Endothelial cell of umbilical vein (primary cell): ENCODE data around the gene MYO18A. TPM values are rescaled to one million over a fixed set of nuclear protein-coding genes. Genes with fewer than 3 reads are reported as not detected.

Experiments
- BruUV-seq: library from RNA; stranded (reverse); fragments of 400-500 nt; replicated peaks from 2 replicates; lab custom pipeline; 2021; lab: Mats Ljungman, UMichigan
- CTCF ChIA-PET: fragments of 300-600, 350-600 bp; sonication (Branson Sonifier 250); formaldehyde crosslinking; loops from one replicate; lab custom pipeline; 2021; ENCODE audit warnings: antibody characterized with exemption, inconsistent platforms; lab: Charles Lee
- POLR2A ChIA-PET: fragments of 300-600, 350-600 bp; sonication (Branson Sonifier 250); formaldehyde crosslinking; loops from one replicate; lab custom pipeline; 2021; ENCODE audit warnings: antibody characterized with exemption, inconsistent platforms; lab: Charles Lee
- DNase-seq: peaks from one replicate; pipeline ENCODE4 v3.0.0-alpha.2; 2011; ENCODE audit warnings: low read depth, low spot score
- FAIRE-seq: peaks from 2 replicates; lab custom pipeline; 2011; peaks lifted over from hg19 to GRCh38; lab: Jason Lieb, UNC
- H2AFZ ChIP-seq: 2 replicates; pipeline ENCODE4 v1.6.0; 2012; ENCODE audit warnings: low read depth, low read length, control low read depth, inconsistent platforms
- H3K27ac ChIP-seq: 2 replicates; pipeline ENCODE4 v1.5.1; 2011; ENCODE audit warnings: low read depth, mild to moderate bottlenecking, control low read depth, low read length, moderate library complexity; ENCODE audit not compliant: insufficient read depth
- H3K27me3 ChIP-seq, 2 experiments: 2 replicates each; pipeline versions ENCODE4 v1.6.0 to v1.6.1; 2011; ENCODE audit warnings: low read length in 2 of 2, mixed read lengths in 1 of 2; ENCODE audit not compliant: control insufficient read depth in 2 of 2, insufficient read depth in 2 of 2
- H3K36me3 ChIP-seq, 2 experiments: 2 replicates in 1 of 2; 3 replicates in 1 of 2; pipeline ENCODE4 v1.5.1; 2011; ENCODE audit warnings: low read length in 2 of 2, mild to moderate bottlenecking in 1 of 2, moderate library complexity in 1 of 2; ENCODE audit not compliant: control insufficient read depth in 2 of 2, insufficient read depth in 2 of 2; ENCODE audit errors: extremely low read depth in 1 of 2
- H3K4me1 ChIP-seq: 3 replicates; pipeline ENCODE4 v1.5.1; 2011; ENCODE audit warnings: mild to moderate bottlenecking, low read length; ENCODE audit not compliant: control insufficient read depth, insufficient read depth; ENCODE audit errors: extremely low read depth
- H3K4me2 ChIP-seq: 2 replicates; pipeline ENCODE4 v1.6.1; 2011; ENCODE audit warnings: low read length, control low read depth, mixed read lengths; ENCODE audit not compliant: insufficient read depth
- H3K4me3 ChIP-seq, 3 experiments: fragments of 200-600 bp in 1 of 3; sonication (generic), shearing (Covaris generic) in 1 of 3; replicated peaks in 1 of 3; 2 replicates each; pipeline ENCODE4 v1.5.1; 2011 to 2016; ENCODE audit warnings: control low read depth in 3 of 3, low read length in 3 of 3, mild to moderate bottlenecking in 2 of 3, inconsistent platforms in 1 of 3, low read depth in 1 of 3, moderate library complexity in 1 of 3; ENCODE audit not compliant: insufficient read depth in 1 of 3
- H3K79me2 ChIP-seq: 2 replicates; pipeline ENCODE4 v1.6.0; 2012; ENCODE audit warnings: low read length, inconsistent platforms; ENCODE audit not compliant: control insufficient read depth, insufficient read depth
- H3K9ac ChIP-seq: replicated peaks from 2 replicates; pipeline ENCODE3; 2011; ENCODE audit warnings: low read length, control low read depth; ENCODE audit not compliant: insufficient read depth; ENCODE audit errors: extremely low read depth
- H3K9me1 ChIP-seq: replicated peaks from 3 replicates; pipeline ENCODE4 v1.6.0; 2011; ENCODE audit warnings: mild to moderate bottlenecking, low read length; ENCODE audit not compliant: control insufficient read depth, insufficient read depth; ENCODE audit errors: extremely low read depth
- H3K9me3 ChIP-seq: replicated peaks from 2 replicates; pipeline ENCODE4 v1.5.1; 2012; ENCODE audit warnings: low read length, inconsistent platforms; ENCODE audit not compliant: control insufficient read depth, insufficient read depth
- H4K20me1 ChIP-seq: replicated peaks from 2 replicates; pipeline ENCODE3; 2011; ENCODE audit warnings: mild to moderate bottlenecking, low read length; ENCODE audit not compliant: control insufficient read depth, insufficient read depth; ENCODE audit errors: extremely low read depth
- EZH2 ChIP-seq: IDR thresholded peaks from 2 replicates; pipeline ENCODE4 v1.6.1; 2012; ENCODE audit warnings: borderline replicate concordance, low read depth, mild to moderate bottlenecking, moderate library complexity, low read length, inconsistent platforms; ENCODE audit not compliant: severe bottlenecking
- FOS ChIP-seq: IDR thresholded peaks from 2 replicates; pipeline ENCODE4 v1.6.1; 2011; ENCODE audit warnings: mild to moderate bottlenecking, low read length, moderate library complexity, borderline replicate concordance; ENCODE audit not compliant: insufficient read depth
- GATA2 ChIP-seq: IDR thresholded peaks from 2 replicates; pipeline ENCODE4 v1.7.0; 2011; ENCODE audit warnings: low read depth, mild to moderate bottlenecking, moderate library complexity, mixed read lengths, low read length; ENCODE audit not compliant: insufficient read length, insufficient read depth
- JUN ChIP-seq: IDR thresholded peaks from 2 replicates; pipeline ENCODE4 v1.6.1; 2011; ENCODE audit warnings: borderline replicate concordance, low read depth; ENCODE audit not compliant: insufficient read length, insufficient read depth
- MYC ChIP-seq: IDR thresholded peaks from one replicate; pipeline ENCODE4 v1.6.1; 2011; ENCODE audit warnings: mild to moderate bottlenecking, low read depth, low read length
- POLR2A ChIP-seq: IDR thresholded peaks from 2 replicates; pipeline ENCODE4 v1.6.1; 2012; ENCODE audit warnings: low read depth, mild to moderate bottlenecking, control low read depth, low read length
- POLR2AphosphoS5 ChIP-seq: IDR thresholded peaks from 2 replicates; pipeline ENCODE4 v1.6.1; 2012; ENCODE audit warnings: low read depth, mild to moderate bottlenecking, control low read depth, low read length, moderate library complexity; ENCODE audit not compliant: insufficient read depth
- dilution Hi-C: fragments of 300-500 bp; cut with MboI; formaldehyde crosslinking; loops from one replicate; pipeline ENCODE4 v1.15.0; 2019; ENCODE audit warnings: low sequenced_read_pairs; ENCODE audit not compliant: extremely low pct_ligation_motif_present
- intact Hi-C: fragments of 100-400 bp; cut with micrococcal nuclease; formaldehyde crosslinking; loops from one replicate; pipeline ENCODE4 v1.10.0; 2022
- polyA plus RNA-seq, 4 experiments: library from polyadenylated mRNA; depleted of rRNA in 3 of 4; stranded (reverse) in 3 of 4; unstranded in 1 of 4; fragments of >200 nt; gene quantifications; 2 replicates each; pipeline versions ENCODE4 v1.2.1 to v1.2.3, GENCODE V29; 2011 to 2012; ENCODE audit warnings: missing spikeins in 1 of 4
- total RNA-seq: library from RNA; stranded (reverse); gene quantifications from 2 replicates; pipeline ENCODE4 v1.2.3, GENCODE V29; 2021
- TF ChIP-seq, protein P1 (sequence below): IDR thresholded peaks from 2 replicates; pipeline ENCODE4 v1.6.1; 2011; ENCODE audit not compliant: insufficient read depth, insufficient read length
- TF ChIP-seq, protein P2 (sequence below), 2 donors: IDR thresholded peaks; 1 replicate in 1 of 2; 2 replicates in 1 of 2; pipeline ENCODE4 v1.5.1; 2011; ENCODE audit warnings: low read length in 2 of 2, mild to moderate bottlenecking in 2 of 2, moderate library complexity in 2 of 2, control low read depth in 1 of 2, inconsistent platforms in 1 of 2, low read depth in 1 of 2; ENCODE audit not compliant: insufficient read depth in 1 of 2; ENCODE audit errors: extremely low read depth in 1 of 2

MYO18A gene
- total and polyA plus RNA-seq, 2 donors (not counting 3 experiments of a cell fraction or from before 2014, with no cell fraction given) = 3.9 to 28.3 TPM

DNA sequence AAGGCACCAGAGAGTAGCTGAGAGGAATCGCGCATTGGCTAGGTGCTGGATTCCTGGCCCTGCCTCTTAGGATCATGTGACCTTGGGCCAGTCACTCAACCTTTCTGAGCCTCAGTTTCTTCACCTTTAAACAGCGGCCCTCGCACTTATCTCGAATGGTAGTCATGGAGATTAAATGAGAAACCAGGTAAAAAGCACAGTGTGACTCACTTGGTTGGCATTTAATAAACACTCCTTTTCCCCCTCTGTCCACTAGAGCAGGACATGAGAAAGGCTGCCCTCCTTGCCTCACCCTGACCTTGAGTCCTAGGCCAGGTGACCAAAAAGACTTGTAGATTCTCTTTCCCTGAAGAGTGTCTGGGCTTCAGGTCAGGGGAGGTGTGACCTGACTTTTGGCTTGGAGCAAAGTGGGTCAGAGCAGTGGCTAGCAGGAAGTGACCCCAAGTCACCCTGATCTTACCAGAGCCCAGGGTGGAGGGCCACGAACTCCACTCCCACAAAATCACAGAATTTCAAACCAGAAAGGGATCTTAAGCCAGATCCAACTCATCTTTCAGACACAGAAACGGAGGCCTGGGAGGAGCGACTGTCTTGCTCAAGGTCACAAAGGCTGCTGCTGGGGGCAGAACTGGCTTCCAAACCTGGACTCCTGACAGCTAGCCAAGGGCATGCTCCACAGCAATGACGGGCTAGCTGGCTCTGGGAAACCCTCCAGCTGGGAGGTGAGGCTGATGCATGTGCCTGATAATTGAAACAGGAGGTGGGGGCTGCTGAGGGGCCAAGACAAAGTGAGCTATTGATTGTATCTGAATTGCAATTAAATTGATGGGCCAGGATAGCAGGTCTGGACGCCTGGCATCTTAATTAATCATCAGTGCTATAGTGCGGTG lies 72.0 kb downstream of the MYO18A start:
- ChIA-PET POLR2A (no interaction called here), CTCF (interaction anchor here (0.7 to 15.8 kb wide), 8 partner anchors 9 to 381 kb away, joined by 3 to 1079 read pairs (median 6); no protein-coding TSS in a partner anchor)
- Histone ChIP-seq H3K4me3 (no peak overlapping the region), H4K20me1 (no peaks in the 10 kb centered on the region), H3K9ac (no peak overlapping the region), H3K79me2 (no peaks in the 10 kb centered on the region), H3K9me3 (no peaks in the 10 kb centered on the region), H3K36me3 (peaks cover 0 to 9% of the 10 kb centered on the region in 2 experiments), H3K9me1 (no peaks in the 10 kb centered on the region), H3K4me1 (peaks cover 3% of the 10 kb centered on the region), H3K27ac (no peak overlapping the region), H3K4me2 (no peak overlapping the region), H2AFZ (no peak overlapping the region), H3K27me3 (no peaks in the 10 kb centered on the region)
- DNase-seq = no peak
- intact Hi-C loops = no loop called here
- dilution Hi-C loops = no loop called here
- BruUV-seq = no TSS peak
- peak; percentile 64 for FAIRE-seq
- TF ChIP-seq, protein P1, sequence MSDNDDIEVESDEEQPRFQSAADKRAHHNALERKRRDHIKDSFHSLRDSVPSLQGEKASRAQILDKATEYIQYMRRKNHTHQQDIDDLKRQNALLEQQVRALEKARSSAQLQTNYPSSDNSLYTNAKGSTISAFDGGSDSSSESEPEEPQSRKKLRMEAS = no peak
- no peak for TF ChIP-seq MYC
- TF ChIP-seq GATA2 = no peak
- TF ChIP-seq, protein P2, sequence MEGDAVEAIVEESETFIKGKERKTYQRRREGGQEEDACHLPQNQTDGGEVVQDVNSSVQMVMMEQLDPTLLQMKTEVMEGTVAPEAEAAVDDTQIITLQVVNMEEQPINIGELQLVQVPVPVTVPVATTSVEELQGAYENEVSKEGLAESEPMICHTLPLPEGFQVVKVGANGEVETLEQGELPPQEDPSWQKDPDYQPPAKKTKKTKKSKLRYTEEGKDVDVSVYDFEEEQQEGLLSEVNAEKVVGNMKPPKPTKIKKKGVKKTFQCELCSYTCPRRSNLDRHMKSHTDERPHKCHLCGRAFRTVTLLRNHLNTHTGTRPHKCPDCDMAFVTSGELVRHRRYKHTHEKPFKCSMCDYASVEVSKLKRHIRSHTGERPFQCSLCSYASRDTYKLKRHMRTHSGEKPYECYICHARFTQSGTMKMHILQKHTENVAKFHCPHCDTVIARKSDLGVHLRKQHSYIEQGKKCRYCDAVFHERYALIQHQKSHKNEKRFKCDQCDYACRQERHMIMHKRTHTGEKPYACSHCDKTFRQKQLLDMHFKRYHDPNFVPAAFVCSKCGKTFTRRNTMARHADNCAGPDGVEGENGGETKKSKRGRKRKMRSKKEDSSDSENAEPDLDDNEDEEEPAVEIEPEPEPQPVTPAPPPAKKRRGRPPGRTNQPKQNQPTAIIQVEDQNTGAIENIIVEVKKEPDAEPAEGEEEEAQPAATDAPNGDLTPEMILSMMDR (IDR thresholded peaks at IDR 0.05; ENCODE audit: extremely low read depth in 1 of 2, insufficient read depth in 1 of 2, low read depth in 1 of 2, low read length in 2 of 2) = no peak
- no peak for TF ChIP-seq POLR2AphosphoS5
- TF ChIP-seq FOS = no peak
- TF ChIP-seq EZH2 = no peak
- no peak for TF ChIP-seq JUN
- no peak for TF ChIP-seq POLR2A
